Measurements from ENCODE around the gene PATJ. TPM values are rescaled to one million over a fixed set of nuclear protein-coding genes. Genes with fewer than 3 reads are reported as not detected.

The PATJ gene
- total and polyA plus RNA-seq, 2 donors (not counting 3 experiments of a cell fraction or from before 2014, with no cell fraction given): 1.1 to 3.0 TPM

- Histone ChIP-seq H3K79me2 (ENCODE audit: control insufficient read depth, insufficient read depth, low read length) (no peaks in the 10 kb centered on the region), H3K27me3 (ENCODE audit: control insufficient read depth in 2 of 2, insufficient read depth in 2 of 2, low read length in 2 of 2) (no peaks in the 10 kb centered on the region)
- peak; percentile 66 for FAIRE-seq
These were observed 100.7 kb downstream of the PATJ start for GRCh38 chr1:61842863-61843514.

More at GRCh38 chr1:61842863-61843514, 100.7 kb downstream of the PATJ start:
- H4K20me1 ChIP-seq (replicated peaks; ENCODE audit: control insufficient read depth, extremely low read depth, insufficient read depth, low read length): no peaks in the 10 kb centered on the region
- no peak overlapping the region for H3K27ac ChIP-seq (ENCODE audit: insufficient read depth, low read depth, low read length)
- H3K36me3 ChIP-seq (ENCODE audit: control insufficient read depth in 2 of 2, extremely low read depth in 1 of 2, insufficient read depth in 2 of 2, low read length in 2 of 2): no peaks in the 10 kb centered on the region
- dilution Hi-C loops (cut with MboI; ENCODE audit: extremely low pct_ligation_motif_present, low sequenced_read_pairs) (no loop called here), intact Hi-C loops (cut with micrococcal nuclease) (loop anchor here (2.0 to 5.0 kb wide), 2 partner anchors 101 to 118 kb away; partner anchors contain the start of genes PATJ and TM2D1)
- peaks cover 17% of the 10 kb centered on the region for H3K4me1 ChIP-seq (ENCODE audit: control insufficient read depth, extremely low read depth, insufficient read depth, low read length)
- peak; percentile 40 for DNase-seq (ENCODE audit: low read depth, low spot score)
- ChIA-PET CTCF (interaction anchor here (0.6 to 4.1 kb wide), 5 partner anchors 10 to 1872 kb away, joined by 3 to 21 read pairs (median 3); no protein-coding TSS in a partner anchor), POLR2A (no interaction called here)
- H3K9me1 ChIP-seq (replicated peaks; ENCODE audit: control insufficient read depth, extremely low read depth, insufficient read depth, low read length): no peaks in the 10 kb centered on the region
- no peak overlapping the region for H3K9ac ChIP-seq (replicated peaks; ENCODE audit: extremely low read depth, insufficient read depth, low read length)
- BruUV-seq (replicated peaks): no TSS peak
- H2AFZ ChIP-seq (ENCODE audit: low read depth, low read length): no peak overlapping the region
- no peak overlapping the region for H3K4me2 ChIP-seq (ENCODE audit: insufficient read depth, low read length)
- TF ChIP-seq GATA2 (IDR thresholded peaks at IDR 0.05; ENCODE audit: insufficient read depth, insufficient read length, low read depth, low read length): no peak
- peak; percentile 22 to 35 for TF ChIP-seq CTCF (IDR thresholded peaks at IDR 0.05; ENCODE audit: extremely low read depth in 1 of 2, insufficient read depth in 1 of 2, low read depth in 1 of 2, low read length in 2 of 2)
- no peaks in the 10 kb centered on the region for H3K9me3 ChIP-seq (replicated peaks; ENCODE audit: control insufficient read depth, insufficient read depth, low read length)
- H3K4me3 ChIP-seq (replicated peaks in 1 of 3; ENCODE audit: insufficient read depth in 1 of 3, low read depth in 1 of 3, low read length in 3 of 3): no peak overlapping the region

All from endothelial cell of umbilical vein (primary cell).